ENCODE data around the gene CYBB. TPM values are rescaled to one million over a fixed set of nuclear protein-coding genes. Genes with fewer than 3 reads are reported as not detected.

CYBB gene
- total RNA-seq, 2 experiments from 2014 or later = 1.6 TPM

DNA sequence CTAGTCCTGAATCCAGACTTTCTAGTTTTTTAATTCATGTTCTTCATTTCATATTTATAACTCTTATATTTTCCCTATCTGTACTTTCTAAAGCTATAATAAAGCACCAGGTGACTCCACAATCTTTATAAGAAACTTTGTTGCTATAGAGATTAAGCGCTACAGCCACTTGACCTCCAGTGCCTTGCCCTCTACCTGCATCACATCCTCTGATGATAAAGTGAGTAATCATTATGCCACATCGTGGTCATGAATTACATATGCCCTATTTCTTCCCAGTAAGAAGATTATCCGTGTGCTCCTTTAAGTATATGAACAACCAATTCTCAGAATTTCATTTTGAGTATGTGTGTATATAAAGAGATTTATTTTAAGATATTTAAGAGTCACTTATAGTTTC is 74.3 kb downstream of the CYBB start:
- intact Hi-C loops (cut with DNase I, micrococcal nuclease) = no loop called here
- Mint-ChIP-seq H3K9me3 (no peaks in the 10 kb centered on the region), H3K36me3 (ENCODE audit: low read depth) (no peaks in the 10 kb centered on the region), H3K4me3 (no peak overlapping the region), H3K4me1 (ENCODE audit: low read depth) (peaks cover 6% of the 10 kb centered on the region), H3K27ac (no peak overlapping the region), H3K27me3 (peaks cover 10% of the 10 kb centered on the region)
- no peaks in the 10 kb centered on the region for H3K9me3 ChIP-seq (ENCODE audit: control insufficient read depth in 1 of 2, insufficient read depth in 1 of 2, low read length in 2 of 2)
- no peaks in the 10 kb centered on the region for H3K36me3 ChIP-seq (ENCODE audit: insufficient read depth, low read length)
- POLR2A ChIA-PET = no interaction called here
- H3K4me1 ChIP-seq (ENCODE audit: insufficient read depth, low read length) = no peaks in the 10 kb centered on the region
- CTCF ChIA-PET = no interaction called here
- H3K27ac ChIP-seq (ENCODE audit: low read depth in 1 of 2, low read length in 2 of 2) = no peak overlapping the region
- H3K4me3 ChIP-seq (ENCODE audit: low read length) = no peak overlapping the region
- no peaks in the 10 kb centered on the region for H3K27me3 ChIP-seq (ENCODE audit: control insufficient read depth in 1 of 2, insufficient read depth in 2 of 2, low read length in 2 of 2)
- DNase-seq = no peak
- no peak for ATAC-seq (ENCODE audit: poor library complexity)
- TF ChIP-seq, protein P1, sequence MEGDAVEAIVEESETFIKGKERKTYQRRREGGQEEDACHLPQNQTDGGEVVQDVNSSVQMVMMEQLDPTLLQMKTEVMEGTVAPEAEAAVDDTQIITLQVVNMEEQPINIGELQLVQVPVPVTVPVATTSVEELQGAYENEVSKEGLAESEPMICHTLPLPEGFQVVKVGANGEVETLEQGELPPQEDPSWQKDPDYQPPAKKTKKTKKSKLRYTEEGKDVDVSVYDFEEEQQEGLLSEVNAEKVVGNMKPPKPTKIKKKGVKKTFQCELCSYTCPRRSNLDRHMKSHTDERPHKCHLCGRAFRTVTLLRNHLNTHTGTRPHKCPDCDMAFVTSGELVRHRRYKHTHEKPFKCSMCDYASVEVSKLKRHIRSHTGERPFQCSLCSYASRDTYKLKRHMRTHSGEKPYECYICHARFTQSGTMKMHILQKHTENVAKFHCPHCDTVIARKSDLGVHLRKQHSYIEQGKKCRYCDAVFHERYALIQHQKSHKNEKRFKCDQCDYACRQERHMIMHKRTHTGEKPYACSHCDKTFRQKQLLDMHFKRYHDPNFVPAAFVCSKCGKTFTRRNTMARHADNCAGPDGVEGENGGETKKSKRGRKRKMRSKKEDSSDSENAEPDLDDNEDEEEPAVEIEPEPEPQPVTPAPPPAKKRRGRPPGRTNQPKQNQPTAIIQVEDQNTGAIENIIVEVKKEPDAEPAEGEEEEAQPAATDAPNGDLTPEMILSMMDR (IDR thresholded peaks at IDR 0.05) = no peak

DNA sequence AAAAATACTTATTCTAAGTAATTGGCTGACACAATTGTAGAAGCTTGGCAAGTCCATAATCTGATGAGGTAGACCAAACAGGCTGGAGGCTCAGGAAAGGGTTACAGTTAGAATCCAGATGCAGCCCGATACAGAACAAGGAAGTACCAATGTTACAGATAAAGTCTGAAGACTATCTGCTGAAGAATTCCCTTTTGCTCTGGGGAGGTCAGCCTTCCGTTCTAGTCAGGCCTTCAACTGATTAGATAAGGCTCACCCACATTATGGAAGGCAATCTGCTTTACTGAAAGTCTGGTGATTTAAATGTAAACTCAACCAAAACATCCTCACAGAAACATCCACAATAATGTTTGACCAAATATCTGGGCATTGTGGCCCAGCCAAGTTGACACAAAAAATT is 74.9 kb downstream of the CYBB start:
- H3K36me3 ChIP-seq (ENCODE audit: insufficient read depth, low read length) = no peaks in the 10 kb centered on the region

DNA sequence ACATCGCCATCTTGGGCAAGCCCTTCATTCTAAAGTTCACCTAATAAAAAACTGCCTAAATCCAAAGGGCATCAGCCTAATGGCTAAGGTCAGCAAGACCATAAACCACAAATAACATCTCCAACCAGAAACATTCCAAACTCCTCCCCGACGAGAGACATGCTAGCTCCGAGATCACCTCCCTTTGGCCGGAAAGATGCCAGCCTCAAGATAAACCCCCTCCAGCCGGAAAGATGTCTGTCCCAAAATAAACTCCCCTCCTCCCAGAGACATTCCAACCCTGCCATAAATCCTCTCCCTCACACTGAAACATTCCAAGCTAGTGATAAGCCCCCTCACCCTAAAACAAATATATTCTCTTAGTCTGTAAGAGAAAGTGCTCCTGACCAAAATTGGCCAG is 80.9 kb downstream of the CYBB start:
- Mint-ChIP-seq H3K4me3 (no peak overlapping the region), H3K27ac (no peak overlapping the region), H3K27me3 (peaks cover 11% of the 10 kb centered on the region), H3K36me3 (ENCODE audit: low read depth) (no peaks in the 10 kb centered on the region), H3K9me3 (no peaks in the 10 kb centered on the region), H3K4me1 (ENCODE audit: low read depth) (no peaks in the 10 kb centered on the region)
- no peaks in the 10 kb centered on the region for H3K9me3 ChIP-seq (ENCODE audit: control insufficient read depth in 1 of 2, insufficient read depth in 1 of 2, low read length in 2 of 2)
- H3K27me3 ChIP-seq (ENCODE audit: control insufficient read depth in 1 of 2, insufficient read depth in 2 of 2, low read length in 2 of 2) = peaks cover 0 to 5% of the 10 kb centered on the region in 2 experiments
- H3K36me3 ChIP-seq (ENCODE audit: insufficient read depth, low read length) = no peaks in the 10 kb centered on the region
- TF ChIP-seq, protein P1 (IDR thresholded peaks at IDR 0.05) = no peak
- H3K4me1 ChIP-seq (ENCODE audit: insufficient read depth, low read length) = no peaks in the 10 kb centered on the region
- ChIA-PET CTCF (no interaction called here), POLR2A (no interaction called here)
- no peak overlapping the region for H3K27ac ChIP-seq (ENCODE audit: low read depth in 1 of 2, low read length in 2 of 2)
- ATAC-seq (ENCODE audit: poor library complexity) (no peak), DNase-seq (no peak)
- intact Hi-C loops (cut with DNase I, micrococcal nuclease) = no loop called here
- H3K4me3 ChIP-seq (ENCODE audit: low read length) = no peak overlapping the region

More for the DNA sequence above, 74.9 kb downstream of the CYBB start:
- intact Hi-C loops (cut with DNase I, micrococcal nuclease) = no loop called here
- H3K27ac ChIP-seq (ENCODE audit: low read depth in 1 of 2, low read length in 2 of 2) = no peak overlapping the region
- CTCF ChIA-PET = no interaction called here
- DNase-seq (no peak), ATAC-seq (ENCODE audit: poor library complexity) (no peak)
- Mint-ChIP-seq H3K9me3 (no peaks in the 10 kb centered on the region), H3K4me3 (no peak overlapping the region), H3K36me3 (ENCODE audit: low read depth) (no peaks in the 10 kb centered on the region), H3K27ac (no peak overlapping the region), H3K27me3 (peaks cover 10% of the 10 kb centered on the region), H3K4me1 (ENCODE audit: low read depth) (peaks cover 1% of the 10 kb centered on the region)
- H3K27me3 ChIP-seq (ENCODE audit: control insufficient read depth in 1 of 2, insufficient read depth in 2 of 2, low read length in 2 of 2) = no peaks in the 10 kb centered on the region
- no peaks in the 10 kb centered on the region for H3K4me1 ChIP-seq (ENCODE audit: insufficient read depth, low read length)
- H3K9me3 ChIP-seq (ENCODE audit: control insufficient read depth in 1 of 2, insufficient read depth in 1 of 2, low read length in 2 of 2) = no peaks in the 10 kb centered on the region
- no peak overlapping the region for H3K4me3 ChIP-seq (ENCODE audit: low read length)
- POLR2A ChIA-PET = no interaction called here
- TF ChIP-seq, protein P1 (IDR thresholded peaks at IDR 0.05) = no peak
